HS-5 (cell line): ENCODE results near the gene CIDEB.
"Not testable (repeated sequence)": the region's sequence is repeated elsewhere in the genome, so short reads cannot be mapped to it uniquely, and the experiment has no call there.

Source experiments
- DNase-seq: peaks from one replicate; pipeline ENCODE4 v3.0.0-alpha.2; 2012; ENCODE audit warnings: low read depth

Gene CIDEB

DNA sequence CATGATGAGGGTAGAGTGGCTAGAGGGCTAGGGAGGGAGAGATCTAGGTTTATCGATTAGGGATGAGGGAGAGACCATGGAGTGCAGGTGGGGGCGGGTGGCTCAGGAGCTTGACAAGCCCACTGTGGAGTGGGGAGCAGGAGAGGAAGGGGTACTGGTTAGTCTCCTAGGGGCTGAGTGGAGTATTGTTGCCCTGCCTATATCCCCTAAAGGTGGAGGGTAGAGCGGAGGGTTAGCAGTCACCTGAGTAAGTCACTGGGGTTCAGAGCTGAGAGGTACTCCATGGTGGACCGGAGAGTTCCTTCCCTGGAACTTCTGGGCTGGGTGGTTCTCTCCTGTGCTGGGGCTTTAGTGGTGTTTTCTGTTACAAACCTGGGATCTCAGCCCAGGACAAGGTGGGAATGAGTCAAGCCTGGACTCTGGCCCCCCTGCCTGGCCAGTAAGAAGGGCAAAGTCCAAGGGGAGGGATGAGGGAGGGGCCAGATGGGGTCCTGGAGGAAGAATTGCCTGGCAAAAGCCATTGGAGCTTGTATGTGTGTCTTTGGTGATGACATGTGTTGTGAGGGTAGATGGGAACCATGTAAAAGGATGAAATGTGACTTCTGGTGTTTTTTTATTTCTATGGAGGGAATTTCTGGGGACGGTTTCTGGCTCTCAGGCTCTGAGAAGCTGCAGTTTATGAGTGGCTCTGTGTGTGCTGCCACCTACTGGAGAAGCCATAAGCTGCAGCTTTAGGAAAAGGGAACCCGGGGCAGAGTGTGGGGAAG is at the start of gene CIDEB:
CIDEB (minus strand) TSS at position 403 of the 767 bp plus-strand sequence; CDS start at position 284, 119 bp downstream.
- DNase-seq, result no peak

DNA sequence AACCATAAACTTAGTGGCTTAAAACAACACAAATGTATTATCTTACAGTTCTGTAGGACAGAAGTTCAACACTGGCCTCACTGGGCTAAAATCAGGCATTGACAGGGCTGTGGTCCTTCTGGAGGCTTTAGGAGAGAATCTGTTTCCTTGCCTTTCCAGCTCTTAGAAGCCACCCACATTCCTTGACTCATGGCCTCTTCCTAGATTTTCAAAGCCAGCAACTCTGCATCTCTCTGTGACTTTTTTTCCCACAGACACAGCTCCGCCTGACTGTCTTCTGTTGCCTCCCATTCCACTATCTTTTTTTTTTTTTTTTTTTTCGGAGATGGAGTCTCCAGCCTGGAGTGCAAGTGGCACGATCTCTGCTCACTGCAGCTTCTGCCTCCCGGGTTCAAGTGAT is 48.4 kb upstream of the CIDEB start:
- no peak for DNase-seq

GRCh38 chr14:24355009-24355408 is 47.2 kb upstream of the CIDEB start:
- no peak for DNase-seq

GRCh38 chr14:24354482-24354825 is 46.7 kb upstream of the CIDEB start:
- not testable (repeated sequence) for DNase-seq

DNA sequence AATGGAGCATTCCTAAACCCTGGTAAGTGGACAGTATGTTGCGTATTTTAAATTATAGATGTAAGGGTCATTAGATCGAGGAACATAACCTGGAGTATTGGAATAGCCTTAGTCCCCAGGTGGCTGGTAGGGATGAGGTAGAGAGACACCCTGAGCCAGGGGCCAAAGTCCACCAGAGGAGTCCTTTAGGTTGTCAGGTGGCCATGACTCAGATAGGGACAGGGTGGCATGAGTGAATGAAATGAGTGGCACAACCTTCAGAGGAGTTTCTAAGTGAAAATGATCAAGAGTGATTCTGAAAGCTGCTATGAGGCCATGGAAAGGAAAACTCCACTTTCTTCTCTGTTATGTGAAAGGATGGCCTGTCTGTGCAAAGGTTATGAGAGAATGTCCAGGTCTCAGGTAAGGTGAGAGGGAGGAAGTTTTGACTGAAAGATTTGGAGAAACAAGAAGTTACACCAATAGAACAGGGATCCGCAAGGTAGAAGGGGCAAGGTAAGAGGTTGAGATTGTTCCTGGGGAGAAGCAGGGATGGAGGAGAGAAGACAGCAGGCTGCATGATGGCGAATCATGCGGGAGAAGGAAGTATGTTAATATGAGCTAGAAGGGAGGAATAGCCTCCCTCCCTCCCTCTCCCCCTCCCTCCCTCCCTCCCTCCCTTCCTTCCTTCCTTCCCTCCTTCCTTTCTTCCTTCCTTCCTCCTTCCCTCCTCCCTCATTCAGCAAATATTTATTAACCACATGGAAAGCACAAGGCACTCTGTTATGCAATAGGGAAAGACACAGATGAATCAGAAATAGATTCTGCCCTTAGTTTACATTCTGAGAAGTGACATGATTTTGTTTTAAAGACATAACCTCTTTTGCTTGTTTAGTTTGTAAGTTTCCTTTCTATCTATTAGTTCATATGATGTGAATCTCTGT is 46.0 kb upstream of the CIDEB start:
- DNase-seq, result no peak

DNA sequence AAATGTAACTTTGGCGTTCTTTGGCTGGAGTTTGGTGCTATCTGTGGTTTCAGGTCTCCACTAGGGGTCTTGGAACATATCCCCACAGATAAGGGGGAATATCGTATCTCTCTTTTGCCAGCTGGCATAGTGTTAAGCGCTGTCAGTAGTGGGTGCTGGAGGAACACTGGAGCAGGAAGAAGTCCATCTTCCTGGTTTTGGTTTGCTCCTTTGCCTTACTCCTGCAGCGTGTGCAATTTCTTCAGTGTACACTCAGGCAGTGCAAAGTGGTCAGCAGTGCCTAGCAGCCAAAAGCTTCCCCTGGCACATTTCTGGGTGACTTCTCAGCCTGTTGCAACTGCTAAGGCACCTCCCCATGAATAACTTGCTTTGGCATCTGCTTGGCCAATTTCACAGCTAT is 43.7 kb upstream of the CIDEB start:
- DNase-seq, result no peak

GRCh38 chr14:24349742-24350141 is 42.0 kb upstream of the CIDEB start:
- no peak for DNase-seq

GRCh38 chr14:24348186-24348585 is 40.4 kb upstream of the CIDEB start:
- DNase-seq, result no peak

DNA sequence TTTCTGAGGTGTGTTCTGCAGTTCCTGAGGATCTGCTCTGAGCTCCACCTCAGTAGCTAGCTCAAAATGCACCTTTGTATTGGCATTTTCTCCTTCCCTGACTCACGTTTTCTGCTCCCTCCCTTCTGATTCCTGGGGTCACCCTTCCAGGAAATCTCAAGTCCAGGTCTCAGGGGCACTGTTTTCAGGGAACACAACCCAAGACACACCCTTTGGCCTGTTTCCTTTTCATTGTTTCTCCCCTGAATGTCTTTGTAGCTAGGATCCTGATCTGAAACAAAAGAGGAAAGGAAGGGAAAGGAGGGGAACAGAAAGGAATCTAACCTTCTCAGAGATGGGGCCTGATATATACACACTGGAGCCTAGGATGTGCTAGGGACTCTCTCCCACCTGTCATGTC is 39.4 kb upstream of the CIDEB start:
- no peak for DNase-seq

DNA sequence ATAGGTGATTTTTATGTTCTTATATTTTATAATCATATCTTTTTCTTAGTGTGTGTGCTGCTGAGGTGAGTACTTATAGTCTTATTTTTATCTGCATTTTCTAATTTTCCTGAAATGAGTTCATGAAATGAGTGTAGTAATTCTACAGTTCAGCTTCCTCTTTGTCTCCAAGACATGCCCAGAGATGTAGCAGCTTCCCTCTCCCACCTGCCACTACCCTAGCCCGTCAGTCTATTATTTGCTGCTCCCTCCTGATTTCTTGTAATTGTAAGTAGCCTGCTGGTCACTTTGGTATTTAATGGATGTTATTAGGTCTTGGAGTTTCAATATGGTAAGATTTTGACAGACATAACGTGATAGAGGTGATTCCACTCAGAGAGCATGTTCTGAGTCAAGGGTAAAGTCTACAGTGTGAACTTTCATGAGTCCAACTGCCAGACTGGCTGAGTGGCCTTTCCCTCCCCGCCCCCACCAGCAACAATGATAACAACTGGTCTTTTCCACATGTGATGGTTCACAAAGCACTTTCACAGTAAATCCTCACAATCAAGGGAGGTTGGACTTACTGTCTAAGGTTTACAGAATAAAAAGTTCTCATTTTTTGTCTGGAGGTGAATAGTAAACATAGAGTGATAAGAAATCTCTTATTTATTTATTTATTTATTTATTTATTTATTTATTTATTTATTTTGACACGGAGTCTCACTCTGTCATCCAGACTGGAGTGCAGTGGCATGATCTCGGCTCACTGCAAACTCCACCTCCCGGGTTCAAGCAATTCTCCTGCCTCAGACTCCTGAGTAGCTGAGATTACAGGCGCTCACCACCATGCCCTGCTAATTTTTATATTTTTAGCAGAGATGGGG is 36.3 kb upstream of the CIDEB start:
- DNase-seq, result no peak

- no peak for DNase-seq
Observed at GRCh38 chr14:24342889-24343288, 35.1 kb upstream of the CIDEB start.

- DNase-seq, result no peak
Observed at GRCh38 chr14:24340606-24341005, 32.8 kb upstream of the CIDEB start.

DNA sequence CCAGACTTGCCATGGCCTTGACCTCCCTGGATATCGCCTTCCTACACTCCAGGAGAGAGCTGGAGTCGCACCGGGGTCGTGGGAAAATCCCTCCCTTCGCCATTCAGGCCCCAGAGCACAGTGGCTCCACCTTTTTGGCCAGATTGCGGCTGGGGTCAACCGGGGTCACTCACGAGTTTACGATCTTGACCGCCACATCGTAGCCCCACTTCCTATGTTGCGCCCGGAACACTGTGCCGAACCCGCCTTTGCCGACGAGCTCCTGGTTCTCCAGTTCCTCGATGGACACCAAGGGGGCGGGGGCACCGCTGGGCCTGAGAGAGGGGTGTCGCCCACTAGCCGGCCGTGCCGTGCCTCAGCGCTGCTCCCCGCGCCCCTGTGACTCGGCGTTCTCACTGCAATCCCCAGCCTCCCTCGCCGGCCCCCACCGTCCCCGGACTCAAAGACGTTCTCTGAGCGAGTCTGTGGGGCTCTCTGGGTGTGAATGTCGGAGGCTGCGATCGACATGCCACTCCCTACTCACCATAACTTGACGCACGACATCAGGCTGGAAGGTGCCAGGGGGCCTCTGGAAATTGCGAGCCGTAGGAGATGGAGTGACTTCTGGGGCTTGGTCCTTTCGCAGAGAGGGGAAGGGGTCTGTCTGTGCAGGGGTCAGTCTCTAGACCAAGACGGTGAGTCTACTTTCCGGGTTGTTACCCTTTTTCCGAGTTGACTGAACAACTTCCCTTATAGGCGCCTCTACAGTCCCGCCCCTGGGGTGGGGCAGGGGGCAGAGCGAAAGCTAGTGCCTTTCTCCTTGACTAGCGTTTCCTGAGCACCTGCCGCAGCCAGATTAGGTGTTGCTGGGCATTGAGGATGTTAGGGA is 31.7 kb upstream of the CIDEB start, which contains the start of gene RIPK3:
RIPK3 (minus strand) TSS at position 708 of the 868 bp plus-strand sequence; CDS start at position 543, 165 bp downstream.
- DNase-seq, result no peak

DNA sequence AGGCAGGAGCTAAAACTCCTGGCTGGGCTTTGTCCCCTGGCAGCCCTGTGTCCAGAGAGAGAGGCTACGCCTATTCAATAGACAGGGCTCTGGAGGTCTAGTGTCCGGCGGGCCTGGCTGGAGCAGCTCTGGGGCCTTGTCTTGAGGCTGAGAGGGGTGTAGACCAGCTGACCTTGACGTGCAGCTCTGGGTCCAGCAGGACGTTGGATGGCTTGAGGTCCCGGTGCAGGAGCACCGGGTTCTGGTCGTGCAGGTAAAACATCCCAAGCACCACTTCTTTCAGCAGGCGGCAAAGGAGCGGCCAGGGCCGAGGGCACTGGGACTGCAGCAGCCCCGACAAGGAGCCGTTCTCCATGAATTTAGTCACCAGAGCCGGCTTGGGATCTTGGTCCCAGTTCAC is 31.1 kb upstream of the CIDEB start:
- no peak for DNase-seq

DNA sequence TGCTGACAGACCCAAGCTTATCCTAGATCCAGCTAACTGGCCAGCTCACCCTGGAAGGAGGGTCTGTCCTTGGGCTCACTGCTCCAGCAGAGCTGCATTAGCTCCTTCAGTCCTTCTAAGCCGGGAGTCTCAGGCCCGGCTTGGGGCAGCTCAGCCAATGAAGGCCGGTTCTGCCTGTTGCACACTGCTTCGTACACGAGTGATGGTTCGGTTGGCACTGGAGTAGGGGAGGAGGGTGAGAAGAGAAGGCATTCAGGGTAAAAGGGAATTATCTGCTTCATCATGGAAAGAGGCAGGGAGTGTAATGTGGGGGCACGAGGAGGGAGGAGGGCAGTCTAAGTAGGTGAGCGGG is 30.0 kb upstream of the CIDEB start:
- DNase-seq, result no peak

- DNase-seq, result no peak
Observed at GRCh38 chr14:24337144-24337823, 29.5 kb upstream of the CIDEB start.

DNA sequence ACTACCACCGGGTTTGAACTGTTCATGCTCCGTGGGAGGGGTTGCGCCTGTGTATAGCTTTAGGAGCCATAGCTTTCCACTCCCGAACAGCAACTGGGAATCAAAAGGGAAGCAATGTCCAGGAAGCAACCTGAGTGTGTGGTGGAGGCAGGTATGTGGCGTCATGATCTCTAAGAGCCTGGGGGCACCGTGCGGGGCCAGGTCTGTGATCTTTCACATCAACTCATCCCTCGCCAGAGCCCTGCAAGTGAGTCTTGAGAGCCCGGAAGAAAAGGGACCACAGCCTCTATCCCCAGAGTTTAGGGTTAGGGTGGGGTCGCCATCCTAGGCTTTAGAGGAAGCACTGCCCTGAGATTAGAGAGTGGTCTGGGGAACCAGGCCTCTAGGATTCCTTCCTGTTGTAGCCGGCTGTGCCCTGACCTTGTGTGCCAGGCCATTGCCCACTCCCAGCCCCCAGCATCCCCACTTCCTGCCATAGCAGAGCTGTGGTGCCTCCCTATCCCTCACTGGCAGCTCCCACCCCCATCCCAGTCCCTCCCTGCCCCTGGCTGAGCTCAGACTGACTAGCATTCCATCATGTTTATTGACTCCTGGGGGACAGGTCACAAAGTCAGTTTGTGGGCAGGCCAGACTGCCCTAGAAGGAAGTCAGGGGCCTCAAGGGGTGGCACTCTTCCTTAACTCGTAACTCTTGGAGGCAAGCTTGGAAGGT is 27.8 kb upstream of the CIDEB start:
- no peak for DNase-seq

DNA sequence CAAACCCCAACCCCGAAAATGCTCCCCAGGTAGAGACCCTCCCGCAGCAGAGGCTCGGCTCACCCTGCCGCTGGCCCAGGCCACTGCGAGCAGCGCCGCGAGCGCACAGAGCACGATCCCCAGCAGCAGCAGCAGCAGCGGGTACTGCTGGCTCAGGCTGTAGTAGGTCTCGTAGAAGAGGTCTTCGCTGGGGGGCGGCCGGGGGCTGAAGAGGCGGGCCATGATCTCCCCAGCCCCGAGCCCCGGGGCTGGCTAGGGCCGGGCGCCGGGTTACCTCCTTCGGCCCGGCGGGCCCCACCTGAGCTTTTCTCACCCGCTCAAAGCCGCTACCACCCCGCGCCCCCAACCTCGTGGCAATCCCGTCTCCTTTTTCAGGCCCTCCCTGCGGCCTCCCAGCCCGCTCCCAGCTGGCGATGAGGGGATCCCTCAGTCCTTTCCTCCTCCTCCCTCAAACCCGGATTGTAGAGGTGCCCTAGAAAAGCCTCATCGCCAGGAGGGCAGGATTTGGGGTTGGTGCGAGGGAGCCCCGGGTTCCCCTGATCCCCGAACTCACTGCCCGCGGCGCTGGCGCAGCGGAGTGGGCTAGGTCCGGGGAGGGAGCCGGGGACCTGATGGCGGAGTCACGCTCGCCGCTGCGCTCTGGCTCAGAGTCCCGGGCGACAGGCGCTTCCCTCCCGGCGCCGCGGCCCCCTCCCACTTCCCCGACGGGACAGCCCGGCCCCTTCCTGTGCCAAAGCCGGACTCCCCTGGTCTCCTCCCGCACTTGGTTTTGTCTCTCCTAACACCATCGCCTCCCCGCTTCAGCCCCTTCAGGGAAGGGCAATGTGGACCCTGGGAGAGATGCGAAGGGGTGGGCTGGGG is 26.9 kb upstream of the CIDEB start, which contains the start of gene ADCY4:
ADCY4 (minus strand) TSS at position 641 of the 861 bp plus-strand sequence; CDS start at position 222, 419 bp downstream.
- no peak for DNase-seq
